Measurements from ENCODE around the gene ARL14EP.

ARL14EP gene

DNA sequence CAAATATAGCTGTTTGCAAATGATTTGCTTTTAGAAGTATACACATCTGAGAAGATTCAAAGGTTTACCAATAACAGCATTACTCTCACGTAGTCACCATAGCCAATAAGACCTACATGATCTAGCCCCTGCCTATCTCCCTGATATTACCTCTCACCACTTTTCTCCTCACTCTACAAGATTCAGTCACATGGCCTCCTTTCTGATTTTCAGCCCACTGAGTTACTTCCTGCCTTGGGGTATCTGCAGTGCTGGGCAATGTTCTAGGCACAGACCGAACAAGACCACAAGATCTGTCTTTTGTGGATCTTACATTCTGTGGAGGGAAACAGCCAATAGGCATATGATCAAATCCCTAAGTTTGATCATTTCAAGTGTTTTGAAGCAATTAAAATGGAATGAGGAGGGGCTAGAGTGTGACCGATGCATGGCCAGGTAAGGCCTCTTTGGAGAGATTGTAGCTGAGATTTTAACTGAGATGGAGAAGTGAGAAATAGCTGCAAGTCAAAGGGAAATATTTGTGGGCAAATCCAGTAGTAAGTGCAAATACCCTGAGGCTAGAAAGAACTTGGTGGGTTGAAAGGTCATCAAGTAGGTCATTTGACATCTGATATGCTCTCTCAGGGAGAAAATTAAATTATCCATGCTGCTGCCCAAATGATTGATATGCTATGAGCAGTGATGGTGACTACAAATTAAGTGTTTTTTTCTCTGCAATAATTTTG, 43.1 kb downstream of the ARL14EP start:
- TF ChIP-seq POLR2A (IDR thresholded peaks at IDR 0.05; ENCODE audit: low read depth, low read length) (no peak), TAF1 (IDR thresholded peaks at IDR 0.05; ENCODE audit: low read depth, low read length) (no peak), SPI1 (IDR thresholded peaks at IDR 0.05; ENCODE audit: low read depth, low read length) (peak; percentile 62), PAX5 (IDR thresholded peaks at IDR 0.05; ENCODE audit: insufficient read depth, low read length, severe bottlenecking) (no peak), POLR2AphosphoS5 (IDR thresholded peaks at IDR 0.05; ENCODE audit: low read depth, low read length) (no peak)
- FAIRE-seq (peak; percentile 72), DNase-seq (ENCODE audit: insufficient read length, low spot score) (no peak)

DNA sequence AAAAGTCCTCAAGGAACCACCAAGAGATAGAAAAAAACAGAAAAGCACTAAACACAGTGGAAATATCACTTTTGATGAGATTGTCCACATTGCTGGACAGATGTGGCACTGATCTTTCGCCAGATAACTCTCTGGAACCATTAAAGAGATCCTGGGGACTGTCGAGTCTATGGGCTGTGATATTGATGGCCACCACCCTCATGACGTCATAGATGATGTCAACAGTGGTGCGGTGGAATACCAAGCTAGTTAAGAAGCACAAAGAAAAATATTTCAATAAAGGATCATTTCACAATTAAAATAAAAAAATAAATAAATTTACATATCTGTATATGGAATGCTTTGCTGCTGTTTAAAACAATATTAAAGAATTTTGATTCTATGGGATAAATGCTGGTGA, 45.5 kb downstream of the ARL14EP start:
- no peak for TF ChIP-seq TAF1 (IDR thresholded peaks at IDR 0.05; ENCODE audit: low read depth, low read length)
- TF ChIP-seq PAX5 (IDR thresholded peaks at IDR 0.05; ENCODE audit: insufficient read depth, low read length, severe bottlenecking), result no peak
- TF ChIP-seq SPI1 (IDR thresholded peaks at IDR 0.05; ENCODE audit: low read depth, low read length), result no peak
- no peak for TF ChIP-seq POLR2AphosphoS5 (IDR thresholded peaks at IDR 0.05; ENCODE audit: low read depth, low read length)
- no peak for TF ChIP-seq POU2F2 (IDR thresholded peaks at IDR 0.05; ENCODE audit: low read depth, low read length)
- no peak for TF ChIP-seq POLR2A (IDR thresholded peaks at IDR 0.05; ENCODE audit: low read depth, low read length)
- DNase-seq (ENCODE audit: insufficient read length, low spot score) (no peak), FAIRE-seq (no peak)

DNA sequence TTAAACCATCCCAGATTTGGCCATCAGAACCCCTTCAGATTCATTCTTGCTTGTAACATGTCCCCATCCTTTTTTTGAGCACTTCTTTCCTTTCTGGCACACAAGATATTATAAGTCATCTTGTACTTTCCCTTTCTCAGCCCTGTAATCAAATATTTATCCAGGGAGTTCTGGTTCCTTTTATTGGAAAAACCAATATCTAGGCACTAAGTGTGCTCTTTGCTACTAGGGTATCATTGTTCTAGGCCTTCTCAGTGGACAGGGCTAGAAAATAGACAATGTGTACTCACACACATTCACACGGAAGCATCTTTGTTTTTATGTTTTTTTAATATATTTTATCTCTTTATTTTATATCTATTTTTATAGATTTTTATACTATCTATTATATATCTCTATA, 47.3 kb downstream of the ARL14EP start:
- TF ChIP-seq POLR2AphosphoS5 (IDR thresholded peaks at IDR 0.05; ENCODE audit: low read depth, low read length) (no peak), TAF1 (IDR thresholded peaks at IDR 0.05; ENCODE audit: low read depth, low read length) (no peak), POU2F2 (IDR thresholded peaks at IDR 0.05; ENCODE audit: low read depth, low read length) (no peak), POLR2A (IDR thresholded peaks at IDR 0.05; ENCODE audit: low read depth, low read length) (no peak), SPI1 (IDR thresholded peaks at IDR 0.05; ENCODE audit: low read depth, low read length) (no peak), PAX5 (IDR thresholded peaks at IDR 0.05; ENCODE audit: insufficient read depth, low read length, severe bottlenecking) (no peak)
- DNase-seq (ENCODE audit: insufficient read length, low spot score) (no peak), FAIRE-seq (no peak)

DNA sequence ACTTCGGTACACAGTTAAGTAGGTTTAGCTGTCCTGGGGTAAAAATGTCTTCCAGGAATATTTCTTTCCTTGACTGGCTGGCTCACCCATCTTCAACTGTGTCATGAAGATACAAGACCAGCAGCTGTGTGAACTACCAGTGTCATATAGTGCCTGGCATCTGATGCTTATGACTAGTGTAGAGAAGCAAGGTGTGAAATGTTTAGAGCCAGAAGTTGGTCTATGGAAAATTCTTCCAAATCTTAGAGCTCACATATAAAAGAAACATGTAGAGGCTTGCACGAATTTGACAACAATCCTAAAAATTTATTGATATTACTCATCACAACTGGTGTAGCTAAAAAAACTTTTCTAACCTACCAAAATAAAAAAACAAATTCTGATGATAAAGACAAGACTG, 54.4 kb downstream of the ARL14EP start:
- DNase-seq (ENCODE audit: insufficient read length, low spot score) (no peak), FAIRE-seq (no peak)
- TF ChIP-seq POLR2AphosphoS5 (IDR thresholded peaks at IDR 0.05; ENCODE audit: low read depth, low read length) (no peak), POU2F2 (IDR thresholded peaks at IDR 0.05; ENCODE audit: low read depth, low read length) (no peak), TAF1 (IDR thresholded peaks at IDR 0.05; ENCODE audit: low read depth, low read length) (no peak), POLR2A (IDR thresholded peaks at IDR 0.05; ENCODE audit: low read depth, low read length) (no peak), PAX5 (IDR thresholded peaks at IDR 0.05; ENCODE audit: insufficient read depth, low read length, severe bottlenecking) (no peak), SPI1 (IDR thresholded peaks at IDR 0.05; ENCODE audit: low read depth, low read length) (no peak)

DNA sequence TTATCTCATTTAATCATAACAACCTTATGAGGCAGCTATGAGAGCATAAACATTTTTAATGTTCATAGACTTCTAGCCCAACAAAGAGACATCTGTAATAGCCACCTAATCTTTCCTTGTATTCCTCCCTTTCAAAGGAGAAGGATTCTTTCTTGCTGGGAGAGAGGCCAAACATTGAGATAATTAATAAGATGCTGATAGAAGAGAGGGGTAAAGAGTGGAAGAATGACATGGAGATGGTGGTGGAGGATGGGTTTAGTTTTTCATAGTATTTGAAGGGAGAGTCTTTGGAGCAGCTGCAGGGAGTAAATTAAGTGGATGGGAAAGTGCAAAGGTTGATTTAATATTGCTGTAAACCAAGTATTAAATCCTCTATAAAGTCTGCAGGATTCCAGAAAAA, 57.9 kb downstream of the ARL14EP start:
- DNase-seq (ENCODE audit: insufficient read length, low spot score) (no peak), FAIRE-seq (no peak)
- TF ChIP-seq PAX5 (IDR thresholded peaks at IDR 0.05; ENCODE audit: insufficient read depth, low read length, severe bottlenecking) (no peak), POLR2AphosphoS5 (IDR thresholded peaks at IDR 0.05; ENCODE audit: low read depth, low read length) (no peak), SPI1 (IDR thresholded peaks at IDR 0.05; ENCODE audit: low read depth, low read length) (no peak), POLR2A (IDR thresholded peaks at IDR 0.05; ENCODE audit: low read depth, low read length) (no peak), TAF1 (IDR thresholded peaks at IDR 0.05; ENCODE audit: low read depth, low read length) (no peak), POU2F2 (IDR thresholded peaks at IDR 0.05; ENCODE audit: low read depth, low read length) (no peak)

DNA sequence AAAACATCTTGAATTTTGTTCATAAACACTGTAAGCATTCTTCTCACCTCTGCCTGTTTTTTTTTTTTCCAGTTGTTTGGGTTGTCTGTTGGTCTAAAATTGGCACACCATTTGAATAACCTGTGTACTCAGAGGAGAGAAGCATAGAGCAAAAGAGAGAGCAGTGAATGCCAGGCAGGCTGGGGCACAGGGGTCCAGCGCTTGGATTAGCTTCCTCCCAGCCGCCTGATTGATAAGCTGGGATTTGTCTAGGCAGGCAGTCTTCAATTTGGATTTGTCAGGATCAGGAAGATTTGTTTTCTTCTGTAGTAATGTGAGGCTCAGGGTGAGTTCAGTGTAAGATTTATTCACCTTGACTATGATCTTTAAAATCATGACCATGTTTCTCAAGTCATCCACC, 59.0 kb downstream of the ARL14EP start:
- TF ChIP-seq PAX5 (IDR thresholded peaks at IDR 0.05; ENCODE audit: insufficient read depth, low read length, severe bottlenecking) (no peak), POLR2AphosphoS5 (IDR thresholded peaks at IDR 0.05; ENCODE audit: low read depth, low read length) (no peak), TAF1 (IDR thresholded peaks at IDR 0.05; ENCODE audit: low read depth, low read length) (no peak)
- no peak for DNase-seq (ENCODE audit: insufficient read length, low spot score)
- no peak for FAIRE-seq

All from GM12891 (cell line).